ENCODE data around the gene HOATZ. TPM values are rescaled to one million over a fixed set of nuclear protein-coding genes. Genes with fewer than 3 reads are reported as not detected.

HOATZ gene
- polyA plus RNA-seq, 1 donor (not counting 4 experiments of a cell fraction or from before 2014, with no cell fraction given): not detected

DNA sequence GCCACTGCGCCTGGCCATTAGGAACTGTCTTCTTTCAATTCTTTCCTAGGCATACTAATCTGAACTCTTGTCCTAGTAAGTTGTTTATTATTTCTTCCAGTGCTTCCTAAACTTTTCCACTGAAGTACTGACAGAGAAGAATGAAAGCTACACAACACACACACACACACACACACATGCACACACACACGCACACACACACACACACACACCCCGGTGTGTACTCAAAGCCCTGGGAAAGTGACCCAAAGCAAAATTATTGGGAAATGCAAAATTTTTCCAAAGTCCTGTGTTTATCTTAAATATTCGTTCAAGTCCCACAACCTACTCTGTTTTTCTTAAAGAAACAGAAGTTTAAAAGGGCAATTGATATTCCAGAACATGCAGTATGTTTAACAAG lies 68.3 kb downstream of the HOATZ start:
- no peaks in the 10 kb centered on the region for H3K9me1 ChIP-seq (ENCODE audit: control insufficient read depth, extremely low read depth, insufficient read depth, low read length)
- no peaks in the 10 kb centered on the region for H3K9me3 ChIP-seq (ENCODE audit: control insufficient read depth, low read depth, low read length)
- H3K27ac ChIP-seq (ENCODE audit: control insufficient read depth, insufficient read depth, low read length): no peak overlapping the region
- no peaks in the 10 kb centered on the region for H3K79me2 ChIP-seq (ENCODE audit: control insufficient read depth, insufficient read depth, low read length)
- H3K36me3 ChIP-seq (ENCODE audit: control insufficient read depth in 2 of 2, extremely low read depth in 1 of 2, insufficient read depth in 2 of 2, low read length in 2 of 2): no peaks in the 10 kb centered on the region
- H3K27me3 ChIP-seq (ENCODE audit: control insufficient read depth, extremely low read depth, insufficient read depth, low read length): no peaks in the 10 kb centered on the region
- H3K9ac ChIP-seq (ENCODE audit: control insufficient read depth, extremely low read depth, insufficient read depth, low read length): no peak overlapping the region
- H3K4me2 ChIP-seq (ENCODE audit: control insufficient read depth, extremely low read depth, insufficient read depth, low read depth, low read length): no peak overlapping the region
- dilution Hi-C loops (cut with MboI; ENCODE audit: extremely low pct_ligation_motif_present, low sequenced_read_pairs): no loop called here
- H3K4me3 ChIP-seq (ENCODE audit: control insufficient read depth in 2 of 3, extremely low read depth in 1 of 3, insufficient read depth in 2 of 3, low read depth in 1 of 3, low read length in 3 of 3): no peak overlapping the region
- H3K4me1 ChIP-seq (ENCODE audit: control insufficient read depth, extremely low read depth, insufficient read depth, low read length): peaks cover 5% of the 10 kb centered on the region
- FAIRE-seq (no peak), DNase-seq (ENCODE audit: low read depth, low spot score) (no peak)
- no peak overlapping the region for H2AFZ ChIP-seq (ENCODE audit: control insufficient read depth, low read length)
- TF ChIP-seq, protein P1, sequence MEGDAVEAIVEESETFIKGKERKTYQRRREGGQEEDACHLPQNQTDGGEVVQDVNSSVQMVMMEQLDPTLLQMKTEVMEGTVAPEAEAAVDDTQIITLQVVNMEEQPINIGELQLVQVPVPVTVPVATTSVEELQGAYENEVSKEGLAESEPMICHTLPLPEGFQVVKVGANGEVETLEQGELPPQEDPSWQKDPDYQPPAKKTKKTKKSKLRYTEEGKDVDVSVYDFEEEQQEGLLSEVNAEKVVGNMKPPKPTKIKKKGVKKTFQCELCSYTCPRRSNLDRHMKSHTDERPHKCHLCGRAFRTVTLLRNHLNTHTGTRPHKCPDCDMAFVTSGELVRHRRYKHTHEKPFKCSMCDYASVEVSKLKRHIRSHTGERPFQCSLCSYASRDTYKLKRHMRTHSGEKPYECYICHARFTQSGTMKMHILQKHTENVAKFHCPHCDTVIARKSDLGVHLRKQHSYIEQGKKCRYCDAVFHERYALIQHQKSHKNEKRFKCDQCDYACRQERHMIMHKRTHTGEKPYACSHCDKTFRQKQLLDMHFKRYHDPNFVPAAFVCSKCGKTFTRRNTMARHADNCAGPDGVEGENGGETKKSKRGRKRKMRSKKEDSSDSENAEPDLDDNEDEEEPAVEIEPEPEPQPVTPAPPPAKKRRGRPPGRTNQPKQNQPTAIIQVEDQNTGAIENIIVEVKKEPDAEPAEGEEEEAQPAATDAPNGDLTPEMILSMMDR (optimal IDR thresholded peaks at IDR 0.05 in 1 of 3, IDR thresholded peaks at IDR 0.05 in 1 of 3, conservative IDR thresholded peaks at IDR 0.05 in 1 of 3; ENCODE audit: extremely low read depth in 1 of 3, insufficient read depth in 2 of 3, low read length in 3 of 3): no peak
- no peak for TF ChIP-seq EZH2 (IDR thresholded peaks at IDR 0.05; ENCODE audit: low read length)
- H4K20me1 ChIP-seq (ENCODE audit: control insufficient read depth, extremely low read depth, insufficient read depth, low read length): no peaks in the 10 kb centered on the region

DNA sequence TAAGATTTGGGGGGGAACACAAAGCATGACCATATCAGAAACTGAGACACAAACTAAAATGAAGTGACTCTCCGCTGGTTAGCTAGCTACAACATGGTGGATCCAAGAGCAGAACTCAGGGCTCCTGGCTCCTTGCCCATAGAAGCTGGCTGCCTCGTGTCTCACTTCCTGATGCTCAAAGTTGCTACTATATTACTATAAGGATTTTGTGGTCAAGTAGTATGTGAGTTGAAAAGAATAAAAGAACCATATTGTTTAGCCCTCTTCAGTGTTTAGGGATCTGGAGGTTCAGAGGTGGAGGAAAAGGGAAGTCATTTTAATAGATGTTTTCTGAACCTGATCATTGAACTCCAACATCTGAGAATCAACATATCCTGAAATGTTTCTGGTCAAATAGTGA lies 70.8 kb downstream of the HOATZ start:
- Histone ChIP-seq H3K9me1 (ENCODE audit: control insufficient read depth, extremely low read depth, insufficient read depth, low read length) (no peaks in the 10 kb centered on the region), H3K27ac (ENCODE audit: control insufficient read depth, insufficient read depth, low read length) (no peak overlapping the region), H2AFZ (ENCODE audit: control insufficient read depth, low read length) (peak overlapping the region; percentile 23), H3K27me3 (ENCODE audit: control insufficient read depth, extremely low read depth, insufficient read depth, low read length) (no peaks in the 10 kb centered on the region), H3K4me3 (ENCODE audit: control insufficient read depth in 2 of 3, extremely low read depth in 1 of 3, insufficient read depth in 2 of 3, low read depth in 1 of 3, low read length in 3 of 3) (no peak overlapping the region), H3K9me3 (ENCODE audit: control insufficient read depth, low read depth, low read length) (no peaks in the 10 kb centered on the region), H3K36me3 (ENCODE audit: control insufficient read depth in 2 of 2, extremely low read depth in 1 of 2, insufficient read depth in 2 of 2, low read length in 2 of 2) (no peaks in the 10 kb centered on the region), H3K4me1 (ENCODE audit: control insufficient read depth, extremely low read depth, insufficient read depth, low read length) (peaks cover 5% of the 10 kb centered on the region), H3K79me2 (ENCODE audit: control insufficient read depth, insufficient read depth, low read length) (no peaks in the 10 kb centered on the region), H3K9ac (ENCODE audit: control insufficient read depth, extremely low read depth, insufficient read depth, low read length) (no peak overlapping the region), H4K20me1 (ENCODE audit: control insufficient read depth, extremely low read depth, insufficient read depth, low read length) (no peaks in the 10 kb centered on the region), H3K4me2 (ENCODE audit: control insufficient read depth, extremely low read depth, insufficient read depth, low read depth, low read length) (no peak overlapping the region)
- no peak for FAIRE-seq
- TF ChIP-seq EZH2 (IDR thresholded peaks at IDR 0.05; ENCODE audit: low read length): no peak
- TF ChIP-seq, protein P1 (optimal IDR thresholded peaks at IDR 0.05 in 1 of 3, IDR thresholded peaks at IDR 0.05 in 1 of 3, conservative IDR thresholded peaks at IDR 0.05 in 1 of 3; ENCODE audit: extremely low read depth in 1 of 3, insufficient read depth in 2 of 3, low read length in 3 of 3): no peak
- DNase-seq (ENCODE audit: low read depth, low spot score): no peak
- dilution Hi-C loops (cut with MboI; ENCODE audit: extremely low pct_ligation_motif_present, low sequenced_read_pairs): no loop called here
